ENCODE results near the gene TLE3.
A peak's percentile ranks its signal among the peaks of the same experiment; 100 is the strongest.

The TLE3 gene

GRCh38 chr15:70142322-70143191, 44.8 kb upstream of the TLE3 start:
- peak; percentile 65 for ATAC-seq
- no peak for TF ChIP-seq ZNF565 (CRISPR knock-in tag; conservative IDR thresholded peaks at IDR 0.05; ENCODE audit: low read depth)
- peak; percentile 27; the same call in 1 of the 2 replicates for TF ChIP-seq CSDC2 (CRISPR knock-in tag; IDR thresholded peaks at IDR 0.05)
- TF ChIP-seq POU6F1 (CRISPR knock-in tag; IDR thresholded peaks at IDR 0.05; ENCODE audit: borderline replicate concordance, low read depth) = no peak
- TF ChIP-seq ZC3H10 (CRISPR knock-in tag; IDR thresholded peaks at IDR 0.05) = no peak
- TF ChIP-seq TOX (CRISPR knock-in tag; IDR thresholded peaks at IDR 0.05; ENCODE audit: borderline replicate concordance) = peak; percentile 59; the same call in 1 of the 2 replicates
- no peak for TF ChIP-seq ESRRG (CRISPR knock-in tag; IDR thresholded peaks at IDR 0.05)
- TF ChIP-seq ARNTL (CRISPR knock-in tag; IDR thresholded peaks at IDR 0.05; ENCODE audit: borderline replicate concordance, low read depth) = no peak
- peak; percentile 87 for TF ChIP-seq ISL1 (CRISPR knock-in tag; IDR thresholded peaks at IDR 0.05)
- no peak for TF ChIP-seq PATZ1 (CRISPR knock-in tag; IDR thresholded peaks at IDR 0.05; ENCODE audit: borderline replicate concordance)
- peak; percentile 30; the same call in 1 of the 2 replicates for TF ChIP-seq ZFP3 (CRISPR knock-in tag; IDR thresholded peaks at IDR 0.05)
- 0 out of 2 replicates have a peak, but pooled peaks have one; percentile 49 for TF ChIP-seq TSHZ2 (CRISPR knock-in tag; IDR thresholded peaks at IDR 0.05)
- TF ChIP-seq ZNF8 (CRISPR knock-in tag; IDR thresholded peaks at IDR 0.05) = no peak

GRCh38 chr15:70142072-70142321, 44.3 kb upstream of the TLE3 start:
- peak; percentile 37 for ATAC-seq
- TF ChIP-seq ZFP3 (CRISPR knock-in tag; IDR thresholded peaks at IDR 0.05) = no peak
- TF ChIP-seq POU6F1 (CRISPR knock-in tag; IDR thresholded peaks at IDR 0.05; ENCODE audit: borderline replicate concordance, low read depth) = no peak
- TF ChIP-seq ZNF565 (CRISPR knock-in tag; conservative IDR thresholded peaks at IDR 0.05; ENCODE audit: low read depth) = no peak
- TF ChIP-seq ZNF70 (CRISPR knock-in tag; IDR thresholded peaks at IDR 0.05) = no peak

- peak; percentile 33 for ATAC-seq
- TF ChIP-seq TOX (CRISPR knock-in tag; IDR thresholded peaks at IDR 0.05; ENCODE audit: borderline replicate concordance) = no peak
- no peak for TF ChIP-seq TCF4 (CRISPR knock-in tag; IDR thresholded peaks at IDR 0.05; ENCODE audit: borderline replicate concordance)
- TF ChIP-seq CSRNP3 (CRISPR knock-in tag; IDR thresholded peaks at IDR 0.05) = no peak
- TF ChIP-seq ZC3H10 (CRISPR knock-in tag; IDR thresholded peaks at IDR 0.05) = no peak
- no peak for TF ChIP-seq ISL1 (CRISPR knock-in tag; IDR thresholded peaks at IDR 0.05)
Measured at GRCh38 chr15:70141376-70142071, 43.8 kb upstream of the TLE3 start.

Data from SK-N-SH treated with all-trans-retinoic acid at 6 μM for 48 hours (cell line).